ENCODE measurements around the gene TMEM242.

Gene TMEM242

GRCh38 chr6:157268835-157269234, 54.5 kb downstream of the TMEM242 start:
- no peak for DNase-seq

- DNase-seq = no peak
Observed at GRCh38 chr6:157268396-157268795, 54.9 kb downstream of the TMEM242 start.

GRCh38 chr6:157267654-157268053, 55.7 kb downstream of the TMEM242 start:
- DNase-seq = no peak

GRCh38 chr6:157267109-157267611, 56.2 kb downstream of the TMEM242 start:
- DNase-seq = no peak

- no peak for DNase-seq
Observed at GRCh38 chr6:157266274-157267101, 56.8 kb downstream of the TMEM242 start.

GRCh38 chr6:157265635-157266034, 57.7 kb downstream of the TMEM242 start:
- no peak for DNase-seq

- DNase-seq = no peak
Observed at GRCh38 chr6:157265186-157265585, 58.1 kb downstream of the TMEM242 start.

GRCh38 chr6:157264701-157265100, 58.6 kb downstream of the TMEM242 start:
- DNase-seq = no peak

GRCh38 chr6:157263881-157264397, 59.4 kb downstream of the TMEM242 start:
- DNase-seq = no peak

GRCh38 chr6:157263146-157263545, 60.2 kb downstream of the TMEM242 start:
- DNase-seq = no peak

GRCh38 chr6:157261606-157262005, 61.7 kb downstream of the TMEM242 start:
- no peak for DNase-seq

- DNase-seq = no peak
Observed at GRCh38 chr6:157260735-157261410, 62.4 kb downstream of the TMEM242 start.

GRCh38 chr6:157259443-157259842, 63.9 kb downstream of the TMEM242 start:
- DNase-seq = no peak

- DNase-seq = no peak
Observed at GRCh38 chr6:157258878-157259277, 64.4 kb downstream of the TMEM242 start.

GRCh38 chr6:157255079-157255478, 68.2 kb downstream of the TMEM242 start:
- no peak for DNase-seq

GRCh38 chr6:157254538-157254937, 68.8 kb downstream of the TMEM242 start:
- no peak for DNase-seq

GRCh38 chr6:157253699-157254098, 69.6 kb downstream of the TMEM242 start:
- DNase-seq = no peak

GRCh38 chr6:157253017-157253416, 70.3 kb downstream of the TMEM242 start:
- DNase-seq = no peak

- DNase-seq = no peak
Observed at GRCh38 chr6:157251586-157252247, 71.6 kb downstream of the TMEM242 start.

- no peak for DNase-seq
Observed at GRCh38 chr6:157249826-157250225, 73.5 kb downstream of the TMEM242 start.

GRCh38 chr6:157248264-157248663, 75.1 kb downstream of the TMEM242 start:
- no peak for DNase-seq

GRCh38 chr6:157246771-157247484, 76.4 kb downstream of the TMEM242 start:
- DNase-seq = no peak

Data from KG1 (cell line).